ENCODE data around the gene XXYLT1.
A peak's percentile ranks its signal among the peaks of the same experiment; 100 is the strongest.
"Not testable (repeated sequence)": the region's sequence is repeated elsewhere in the genome, so short reads cannot be mapped to it uniquely, and the experiment has no call there.

XXYLT1 gene

GRCh38 chr3:195039180-195039843 lies 231.6 kb downstream of the XXYLT1 start:
- H3K27me3 ChIP-seq (ENCODE audit: control insufficient read depth, insufficient read depth, low read length): no peaks in the 10 kb centered on the region
- no peaks in the 10 kb centered on the region for H3K36me3 ChIP-seq (ENCODE audit: control insufficient read depth, insufficient read depth, low read length)
- no peaks in the 10 kb centered on the region for H3K9me3 ChIP-seq (ENCODE audit: control insufficient read depth, insufficient read depth, low read length)
- H3K9ac ChIP-seq (ENCODE audit: low read depth, low read length): no peak overlapping the region
- H3K4me1 ChIP-seq (ENCODE audit: control insufficient read depth, insufficient read depth, low read length): peaks cover 9% of the 10 kb centered on the region
- no peak overlapping the region for H3K4me3 ChIP-seq (ENCODE audit: low read depth, low read length)

GRCh38 chr3:195038161-195038560 lies 232.8 kb downstream of the XXYLT1 start:
- peaks cover 14% of the 10 kb centered on the region for H3K4me1 ChIP-seq (ENCODE audit: control insufficient read depth, insufficient read depth, low read length)

GRCh38 chr3:195037586-195037985 lies 233.4 kb downstream of the XXYLT1 start:
- H3K4me1 ChIP-seq (ENCODE audit: control insufficient read depth, insufficient read depth, low read length): peaks cover 10% of the 10 kb centered on the region
- H3K36me3 ChIP-seq (ENCODE audit: control insufficient read depth, insufficient read depth, low read length); H3K27me3 ChIP-seq (ENCODE audit: control insufficient read depth, insufficient read depth, low read length); H3K9me3 ChIP-seq (ENCODE audit: control insufficient read depth, insufficient read depth, low read length); H3K4me3 ChIP-seq (ENCODE audit: low read depth, low read length); H3K9ac ChIP-seq (ENCODE audit: low read depth, low read length): not testable (repeated sequence)

More at GRCh38 chr3:195038161-195038560, 232.8 kb downstream of the XXYLT1 start:
- Histone ChIP-seq H3K27me3 (ENCODE audit: control insufficient read depth, insufficient read depth, low read length) (no peaks in the 10 kb centered on the region), H3K9ac (ENCODE audit: low read depth, low read length) (no peak overlapping the region), H3K4me3 (ENCODE audit: low read depth, low read length) (no peak overlapping the region), H3K9me3 (ENCODE audit: control insufficient read depth, insufficient read depth, low read length) (no peaks in the 10 kb centered on the region), H3K36me3 (ENCODE audit: control insufficient read depth, insufficient read depth, low read length) (no peaks in the 10 kb centered on the region)

DNA sequence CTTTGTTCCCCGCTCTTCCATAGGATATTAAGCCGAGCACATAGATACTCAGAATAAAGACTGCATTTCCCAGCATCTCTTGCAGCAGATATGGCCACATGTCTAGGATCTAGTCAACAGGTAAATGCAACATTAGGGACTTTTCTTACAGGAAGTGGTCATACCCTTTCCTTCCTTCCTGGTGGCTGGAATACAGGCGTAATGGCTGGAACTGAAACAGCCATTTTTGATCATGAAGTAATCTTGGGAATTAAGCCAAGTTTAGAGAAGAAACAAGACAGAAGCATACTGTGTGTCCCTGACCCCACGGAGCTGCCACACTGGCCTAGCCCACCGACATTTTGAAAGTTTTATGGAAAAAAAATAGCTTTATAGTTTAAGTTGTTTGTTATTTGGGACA lies 234.0 kb downstream of the XXYLT1 start:
- Histone ChIP-seq H3K9ac (ENCODE audit: low read depth, low read length) (no peak overlapping the region), H3K9me3 (ENCODE audit: control insufficient read depth, insufficient read depth, low read length) (no peaks in the 10 kb centered on the region), H3K36me3 (ENCODE audit: control insufficient read depth, insufficient read depth, low read length) (no peaks in the 10 kb centered on the region), H3K4me3 (ENCODE audit: low read depth, low read length) (no peak overlapping the region), H3K27me3 (ENCODE audit: control insufficient read depth, insufficient read depth, low read length) (no peaks in the 10 kb centered on the region), H3K4me1 (ENCODE audit: control insufficient read depth, insufficient read depth, low read length) (peaks cover 10% of the 10 kb centered on the region)

- no peak overlapping the region for H3K9ac ChIP-seq (ENCODE audit: low read depth, low read length)
These were observed 234.4 kb downstream of the XXYLT1 start for GRCh38 chr3:195036574-195036973.

DNA sequence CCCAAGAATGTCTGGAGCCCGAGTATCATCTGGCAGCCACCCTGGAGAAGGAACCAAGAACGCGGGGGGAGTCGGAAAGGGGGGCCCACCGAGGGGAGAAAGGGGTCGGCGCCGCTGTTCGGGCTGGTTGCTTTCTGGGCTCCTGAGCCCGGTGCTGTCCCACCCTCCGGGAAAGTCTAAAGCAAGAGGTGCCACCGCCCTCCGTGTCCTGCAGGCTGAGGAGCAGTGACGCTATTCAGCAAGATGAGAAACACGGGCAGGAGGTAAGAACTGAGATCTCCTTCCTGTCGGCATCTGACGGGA lies 234.8 kb downstream of the XXYLT1 start:
- H3K9me3 ChIP-seq (ENCODE audit: control insufficient read depth, insufficient read depth, low read length): no peaks in the 10 kb centered on the region
- no peak overlapping the region for H3K9ac ChIP-seq (ENCODE audit: low read depth, low read length)
- H3K36me3 ChIP-seq (ENCODE audit: control insufficient read depth, insufficient read depth, low read length): no peaks in the 10 kb centered on the region
- H3K4me3 ChIP-seq (ENCODE audit: low read depth, low read length): no peak overlapping the region
- H3K4me1 ChIP-seq (ENCODE audit: control insufficient read depth, insufficient read depth, low read length): peaks cover 10% of the 10 kb centered on the region
- no peaks in the 10 kb centered on the region for H3K27me3 ChIP-seq (ENCODE audit: control insufficient read depth, insufficient read depth, low read length)

More at GRCh38 chr3:195036574-195036973, 234.4 kb downstream of the XXYLT1 start:
- no peaks in the 10 kb centered on the region for H3K27me3 ChIP-seq (ENCODE audit: control insufficient read depth, insufficient read depth, low read length)
- no peak overlapping the region for H3K4me3 ChIP-seq (ENCODE audit: low read depth, low read length)
- H3K36me3 ChIP-seq (ENCODE audit: control insufficient read depth, insufficient read depth, low read length): no peaks in the 10 kb centered on the region
- H3K4me1 ChIP-seq (ENCODE audit: control insufficient read depth, insufficient read depth, low read length): peaks cover 10% of the 10 kb centered on the region
- H3K9me3 ChIP-seq (ENCODE audit: control insufficient read depth, insufficient read depth, low read length): no peaks in the 10 kb centered on the region

DNA sequence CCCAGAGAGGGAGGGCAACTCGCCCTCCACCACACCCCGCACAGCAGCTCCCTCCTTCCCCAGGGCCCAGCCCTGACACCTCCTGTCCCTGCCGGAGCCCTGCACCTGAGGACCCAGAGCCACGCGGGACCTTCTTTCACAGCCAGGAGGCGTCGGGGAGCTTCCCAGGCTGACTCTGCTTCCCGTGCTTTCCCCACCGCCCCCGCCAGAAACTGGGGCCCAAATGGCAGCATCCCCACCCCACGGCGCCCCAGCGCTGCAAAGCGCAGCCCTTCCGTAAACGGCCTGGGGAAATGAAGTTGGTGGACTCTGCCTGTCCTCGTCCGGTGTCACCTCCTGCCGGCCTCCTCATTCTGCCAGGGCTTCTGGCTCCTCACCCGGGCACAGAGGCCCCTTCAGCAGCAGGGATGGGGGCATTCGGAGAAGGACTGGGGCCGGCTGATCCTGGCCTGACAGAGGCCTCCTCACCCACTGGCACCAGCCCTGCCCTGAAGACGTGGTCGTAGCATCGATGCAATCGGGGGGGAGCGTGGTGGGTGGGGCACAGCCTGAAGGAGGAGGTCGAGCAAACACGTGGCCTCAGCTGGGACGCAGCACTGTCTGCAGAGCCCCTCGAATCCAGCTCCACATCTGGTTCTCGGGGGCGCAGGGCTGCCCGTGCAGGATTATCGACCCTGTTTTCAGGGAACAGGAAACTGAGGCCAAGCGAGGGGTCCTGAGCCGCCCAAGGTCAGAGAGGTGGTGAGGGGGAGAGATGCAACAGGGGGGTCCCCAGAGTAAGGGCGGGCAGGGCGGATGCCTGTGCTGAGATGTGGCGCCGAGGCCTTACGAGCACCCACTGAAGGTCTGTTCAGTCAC lies 235.4 kb downstream of the XXYLT1 start:
- no peak overlapping the region for H3K4me3 ChIP-seq (ENCODE audit: low read depth, low read length)
- peaks cover 7% of the 10 kb centered on the region for H3K4me1 ChIP-seq (ENCODE audit: control insufficient read depth, insufficient read depth, low read length)
- H3K9me3 ChIP-seq (ENCODE audit: control insufficient read depth, insufficient read depth, low read length): no peaks in the 10 kb centered on the region
- no peak overlapping the region for H3K9ac ChIP-seq (ENCODE audit: low read depth, low read length)
- no peaks in the 10 kb centered on the region for H3K36me3 ChIP-seq (ENCODE audit: control insufficient read depth, insufficient read depth, low read length)
- H3K27me3 ChIP-seq (ENCODE audit: control insufficient read depth, insufficient read depth, low read length): no peaks in the 10 kb centered on the region

DNA sequence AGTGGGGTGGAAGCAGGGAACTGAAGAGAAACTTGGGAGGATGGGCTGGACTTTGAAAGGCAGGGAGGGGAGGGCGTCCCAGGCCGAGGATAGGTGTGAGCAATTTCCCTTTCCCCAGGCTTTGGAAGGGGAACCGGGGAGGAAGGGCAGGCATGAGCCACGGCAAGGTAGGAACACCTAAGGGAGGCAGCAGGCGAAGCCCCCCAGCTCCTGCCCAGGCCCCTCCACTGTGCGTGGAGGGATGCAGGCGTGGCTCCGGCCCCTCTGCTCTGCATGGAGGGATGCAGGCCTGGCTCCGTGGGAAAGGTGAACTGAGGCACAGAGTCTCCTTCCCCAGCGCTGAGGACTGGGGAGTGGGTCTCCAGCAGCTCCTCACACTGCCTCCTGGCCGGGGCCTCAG lies 236.4 kb downstream of the XXYLT1 start:
- Histone ChIP-seq H3K36me3 (ENCODE audit: control insufficient read depth, insufficient read depth, low read length) (no peaks in the 10 kb centered on the region), H3K27me3 (ENCODE audit: control insufficient read depth, insufficient read depth, low read length) (no peaks in the 10 kb centered on the region), H3K4me1 (ENCODE audit: control insufficient read depth, insufficient read depth, low read length) (peaks cover 7% of the 10 kb centered on the region), H3K9me3 (ENCODE audit: control insufficient read depth, insufficient read depth, low read length) (no peaks in the 10 kb centered on the region), H3K4me3 (ENCODE audit: low read depth, low read length) (no peak overlapping the region), H3K9ac (ENCODE audit: low read depth, low read length) (peak overlapping the region; percentile 24)

DNA sequence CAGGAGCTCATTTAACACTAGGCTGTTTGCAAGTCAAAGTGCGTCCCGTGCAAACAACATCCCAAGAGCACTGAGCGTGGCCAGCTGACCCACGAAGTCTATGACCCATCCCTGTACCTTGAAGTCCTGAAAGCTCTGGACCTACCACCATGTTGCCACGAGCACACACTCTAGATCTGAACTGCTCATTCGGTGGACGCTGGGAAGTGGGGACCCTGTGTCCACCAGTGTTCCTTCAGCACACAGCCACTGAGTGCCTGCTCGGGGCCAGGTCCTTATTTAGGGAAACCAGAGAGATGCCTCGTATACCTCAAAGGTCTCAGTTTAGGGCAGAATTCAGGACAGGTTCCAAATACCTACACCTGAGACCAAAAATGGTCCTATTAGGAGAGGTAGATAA lies 236.9 kb downstream of the XXYLT1 start:
- H3K9ac ChIP-seq (ENCODE audit: low read depth, low read length): no peak overlapping the region
- H3K9me3 ChIP-seq (ENCODE audit: control insufficient read depth, insufficient read depth, low read length): no peaks in the 10 kb centered on the region
- H3K4me3 ChIP-seq (ENCODE audit: low read depth, low read length): no peak overlapping the region
- H3K27me3 ChIP-seq (ENCODE audit: control insufficient read depth, insufficient read depth, low read length): no peaks in the 10 kb centered on the region
- peaks cover 7% of the 10 kb centered on the region for H3K4me1 ChIP-seq (ENCODE audit: control insufficient read depth, insufficient read depth, low read length)
- no peaks in the 10 kb centered on the region for H3K36me3 ChIP-seq (ENCODE audit: control insufficient read depth, insufficient read depth, low read length)

DNA sequence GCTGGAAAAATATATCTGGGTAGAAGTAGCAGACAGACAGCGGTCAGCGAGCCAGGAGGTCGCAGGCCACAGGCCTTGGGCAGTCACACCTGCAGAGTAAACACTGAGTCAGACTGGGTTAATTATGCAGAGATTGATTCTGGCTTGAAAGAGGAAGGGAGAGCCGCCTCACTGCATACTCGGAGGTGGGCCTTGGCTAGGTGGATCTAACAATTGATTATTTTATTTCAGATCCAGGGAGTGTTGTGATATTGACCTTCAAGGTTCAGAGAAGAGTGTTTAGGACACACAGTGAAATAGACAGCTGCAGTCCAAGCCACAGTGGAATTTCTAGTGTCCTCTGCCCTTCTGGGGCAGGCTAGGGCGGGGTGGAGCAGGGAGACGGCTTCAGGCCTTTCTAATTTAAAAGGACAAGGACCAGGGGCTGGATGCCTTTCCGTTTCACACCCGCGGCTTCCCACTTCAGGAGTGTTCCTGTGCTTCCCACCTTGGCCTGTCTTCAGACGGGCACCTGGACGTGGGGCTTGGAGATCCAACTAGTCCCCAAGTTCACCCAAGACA lies 237.3 kb downstream of the XXYLT1 start:
- no peaks in the 10 kb centered on the region for H3K36me3 ChIP-seq (ENCODE audit: control insufficient read depth, insufficient read depth, low read length)
- peaks cover 7% of the 10 kb centered on the region for H3K4me1 ChIP-seq (ENCODE audit: control insufficient read depth, insufficient read depth, low read length)
- no peak overlapping the region for H3K4me3 ChIP-seq (ENCODE audit: low read depth, low read length)
- H3K9me3 ChIP-seq (ENCODE audit: control insufficient read depth, insufficient read depth, low read length): no peaks in the 10 kb centered on the region
- H3K27me3 ChIP-seq (ENCODE audit: control insufficient read depth, insufficient read depth, low read length): no peaks in the 10 kb centered on the region
- no peak overlapping the region for H3K9ac ChIP-seq (ENCODE audit: low read depth, low read length)

DNA sequence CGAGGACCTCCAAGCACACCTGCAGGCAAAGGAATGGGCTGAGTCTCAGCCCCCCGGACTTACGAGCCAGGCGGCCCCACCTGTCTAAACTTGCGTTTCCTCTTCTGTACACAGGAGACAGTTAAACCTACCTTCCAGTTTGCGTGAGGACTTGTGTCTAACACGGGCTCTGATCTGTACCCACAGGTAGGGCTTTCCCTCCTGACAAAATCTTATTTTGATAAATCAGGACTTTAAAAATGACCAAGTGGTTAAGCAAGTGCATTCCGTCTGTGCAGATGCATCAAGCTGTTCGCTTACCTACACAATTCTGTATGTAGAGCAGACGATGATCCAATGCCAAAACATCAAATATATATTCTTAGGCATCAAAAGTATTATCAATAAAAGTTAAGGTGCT lies 238.0 kb downstream of the XXYLT1 start:
- Histone ChIP-seq H3K4me1 (ENCODE audit: control insufficient read depth, insufficient read depth, low read length) (peaks cover 7% of the 10 kb centered on the region), H3K36me3 (ENCODE audit: control insufficient read depth, insufficient read depth, low read length) (no peaks in the 10 kb centered on the region), H3K4me3 (ENCODE audit: low read depth, low read length) (no peak overlapping the region), H3K27me3 (ENCODE audit: control insufficient read depth, insufficient read depth, low read length) (no peaks in the 10 kb centered on the region), H3K9ac (ENCODE audit: low read depth, low read length) (no peak overlapping the region), H3K9me3 (ENCODE audit: control insufficient read depth, insufficient read depth, low read length) (no peaks in the 10 kb centered on the region)

All from iPS-15b (cell line).